Prostate gland (tissue), 2 donors: ENCODE results near the gene S1PR4.

Source experiments
- POLR2A ChIP-seq: fragments of 450-650 bp; IDR thresholded peaks from one replicate; pipeline ENCODE4 v1.6.1; 2016; ENCODE audit warnings: antibody characterized with exemption, mild to moderate bottlenecking
- POLR2AphosphoS5 ChIP-seq: sonication (generic); formaldehyde crosslinking; IDR thresholded peaks from one replicate; pipeline ENCODE4 v1.6.1; 2017; ENCODE audit warnings: antibody characterized with exemption
- TF ChIP-seq, protein P1 (sequence below), 4 experiments: fragments of 200-600 bp in 2 of 4; fragments of 450-650 bp in 2 of 4; sonication (generic) in 2 of 4; IDR thresholded peaks; 1 replicate in 3 of 4; 2 replicates in 1 of 4; pipeline ENCODE4 v1.5.1; 2016 to 2019; ENCODE audit warnings: antibody characterized with exemption in 4 of 4, mild to moderate bottlenecking in 2 of 4, moderate library complexity in 2 of 4

GRCh38 chr19:3149526-3150505, 28.8 kb upstream of the S1PR4 start:
- TF ChIP-seq POLR2AphosphoS5 = no peak
- TF ChIP-seq, protein P1, sequence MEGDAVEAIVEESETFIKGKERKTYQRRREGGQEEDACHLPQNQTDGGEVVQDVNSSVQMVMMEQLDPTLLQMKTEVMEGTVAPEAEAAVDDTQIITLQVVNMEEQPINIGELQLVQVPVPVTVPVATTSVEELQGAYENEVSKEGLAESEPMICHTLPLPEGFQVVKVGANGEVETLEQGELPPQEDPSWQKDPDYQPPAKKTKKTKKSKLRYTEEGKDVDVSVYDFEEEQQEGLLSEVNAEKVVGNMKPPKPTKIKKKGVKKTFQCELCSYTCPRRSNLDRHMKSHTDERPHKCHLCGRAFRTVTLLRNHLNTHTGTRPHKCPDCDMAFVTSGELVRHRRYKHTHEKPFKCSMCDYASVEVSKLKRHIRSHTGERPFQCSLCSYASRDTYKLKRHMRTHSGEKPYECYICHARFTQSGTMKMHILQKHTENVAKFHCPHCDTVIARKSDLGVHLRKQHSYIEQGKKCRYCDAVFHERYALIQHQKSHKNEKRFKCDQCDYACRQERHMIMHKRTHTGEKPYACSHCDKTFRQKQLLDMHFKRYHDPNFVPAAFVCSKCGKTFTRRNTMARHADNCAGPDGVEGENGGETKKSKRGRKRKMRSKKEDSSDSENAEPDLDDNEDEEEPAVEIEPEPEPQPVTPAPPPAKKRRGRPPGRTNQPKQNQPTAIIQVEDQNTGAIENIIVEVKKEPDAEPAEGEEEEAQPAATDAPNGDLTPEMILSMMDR (IDR thresholded peaks at IDR 0.05) = no peak
- TF ChIP-seq POLR2A = no peak
